OCI-LY7 (cell line): Measurements from ENCODE around the gene TMEM19.

ENCODE experiments used
- EZH2phosphoT487 ChIP-seq: fragments of 200-600 bp; sonication (generic); IDR thresholded peaks from 2 replicates; pipeline ENCODE4 v1.6.1; 2018; ENCODE audit warnings: low read depth, borderline replicate concordance, mild to moderate bottlenecking, mixed run types, antibody characterized with exemption, low read length, moderate library complexity, mixed read lengths
- TF ChIP-seq, protein P1 (sequence below): fragments of 200-600 bp; sonication (generic); conservative IDR thresholded peaks from 2 replicates; pipeline ENCODE4 v1.5.1; 2014; ENCODE audit warnings: mild to moderate bottlenecking, antibody characterized with exemption, low read length, moderate library complexity, mixed read lengths

- no peak for TF ChIP-seq EZH2phosphoT487
- TF ChIP-seq, protein P1, sequence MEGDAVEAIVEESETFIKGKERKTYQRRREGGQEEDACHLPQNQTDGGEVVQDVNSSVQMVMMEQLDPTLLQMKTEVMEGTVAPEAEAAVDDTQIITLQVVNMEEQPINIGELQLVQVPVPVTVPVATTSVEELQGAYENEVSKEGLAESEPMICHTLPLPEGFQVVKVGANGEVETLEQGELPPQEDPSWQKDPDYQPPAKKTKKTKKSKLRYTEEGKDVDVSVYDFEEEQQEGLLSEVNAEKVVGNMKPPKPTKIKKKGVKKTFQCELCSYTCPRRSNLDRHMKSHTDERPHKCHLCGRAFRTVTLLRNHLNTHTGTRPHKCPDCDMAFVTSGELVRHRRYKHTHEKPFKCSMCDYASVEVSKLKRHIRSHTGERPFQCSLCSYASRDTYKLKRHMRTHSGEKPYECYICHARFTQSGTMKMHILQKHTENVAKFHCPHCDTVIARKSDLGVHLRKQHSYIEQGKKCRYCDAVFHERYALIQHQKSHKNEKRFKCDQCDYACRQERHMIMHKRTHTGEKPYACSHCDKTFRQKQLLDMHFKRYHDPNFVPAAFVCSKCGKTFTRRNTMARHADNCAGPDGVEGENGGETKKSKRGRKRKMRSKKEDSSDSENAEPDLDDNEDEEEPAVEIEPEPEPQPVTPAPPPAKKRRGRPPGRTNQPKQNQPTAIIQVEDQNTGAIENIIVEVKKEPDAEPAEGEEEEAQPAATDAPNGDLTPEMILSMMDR = no peak
Observed at GRCh38 chr12:71710276-71711125, 24.6 kb downstream of the TMEM19 start.
